Endothelial cell (in vitro differentiated cells): ENCODE results near the gene CCNY. TPM values are rescaled to one million over a fixed set of nuclear protein-coding genes. Genes with fewer than 3 reads are reported as not detected.

Experiments
- DNase-seq: peaks from one replicate; pipeline ENCODE4 v3.0.0; 2021; ENCODE audit warnings: low spot score
- H3K27ac Mint-ChIP-seq: one replicate; pipeline ENCODE4 v1.8.0; 2021; ENCODE audit warnings: mixed read lengths, inconsistent platforms; ENCODE audit not compliant: unreplicated experiment
- H3K27me3 Mint-ChIP-seq: one replicate; pipeline ENCODE4 v1.8.0; 2021; ENCODE audit warnings: mild to moderate bottlenecking, moderate library complexity, mixed read lengths, inconsistent platforms; ENCODE audit not compliant: unreplicated experiment
- H3K36me3 Mint-ChIP-seq: one replicate; pipeline ENCODE4 v1.8.0; 2021; ENCODE audit warnings: mild to moderate bottlenecking, low read depth, mixed read lengths, inconsistent platforms; ENCODE audit not compliant: unreplicated experiment
- H3K4me1 Mint-ChIP-seq: one replicate; pipeline ENCODE4 v1.8.0; 2021; ENCODE audit warnings: mild to moderate bottlenecking, mixed read lengths, inconsistent platforms; ENCODE audit not compliant: unreplicated experiment
- H3K4me3 Mint-ChIP-seq: one replicate; pipeline ENCODE4 v1.8.0; 2021; ENCODE audit warnings: mild to moderate bottlenecking, mixed read lengths, inconsistent platforms; ENCODE audit not compliant: unreplicated experiment
- H3K9me3 Mint-ChIP-seq: one replicate; pipeline ENCODE4 v1.8.0; 2021; ENCODE audit warnings: mixed read lengths, inconsistent platforms; ENCODE audit not compliant: unreplicated experiment
- CTCF ChIP-seq: fragments of 200-600 bp; sonication (generic); IDR thresholded peaks from one replicate; pipeline ENCODE4 v1.5.0; 2021; ENCODE audit warnings: antibody characterized with exemption; ENCODE audit not compliant: unreplicated experiment
- total RNA-seq: library from RNA; stranded (reverse); fragmentation: NEBNext Ultra II Directional; extraction: Animal tissue kit (Norgen Biotek cat#: 25700); gene quantifications from one replicate; pipeline ENCODE4 v1.2.1, GENCODE V29; 2021; ENCODE audit not compliant: unreplicated experiment

Gene CCNY
- total RNA-seq, 1 donor from 2014 or later, result 169 TPM

GRCh38 chr10:35448687-35449662 lies 112.7 kb downstream of the CCNY start:
- H3K4me1 Mint-ChIP-seq, result peaks cover 68% of the 10 kb centered on the region
- peaks cover 29% of the 10 kb centered on the region for H3K27me3 Mint-ChIP-seq
- no peak for DNase-seq
- H3K27ac Mint-ChIP-seq, result peak overlapping the region; percentile 84
- peaks cover 36% of the 10 kb centered on the region for H3K36me3 Mint-ChIP-seq
- H3K9me3 Mint-ChIP-seq, result peaks cover 11% of the 10 kb centered on the region
- TF ChIP-seq CTCF, result no peak
- peak overlapping the region; percentile 75 for H3K4me3 Mint-ChIP-seq

DNA sequence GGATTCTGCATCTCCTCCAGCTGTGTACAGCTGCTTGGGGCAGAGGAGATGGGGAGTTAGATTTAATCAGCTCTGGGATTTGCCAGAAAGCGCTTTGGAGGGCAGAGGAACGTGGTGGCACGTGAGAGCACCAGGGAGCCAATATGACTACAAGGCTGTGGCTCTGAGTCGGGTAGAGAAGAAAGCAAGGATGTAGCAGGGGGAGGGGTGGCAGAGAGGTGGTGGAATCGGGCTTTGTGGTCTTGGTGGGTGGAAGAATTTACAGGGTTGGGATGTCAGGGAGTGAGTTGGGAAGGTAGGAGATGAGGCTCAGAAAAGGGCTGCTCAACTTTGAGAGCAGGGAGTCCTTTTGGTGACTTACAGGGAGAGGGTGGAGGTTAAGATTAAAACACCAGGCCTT lies 113.6 kb downstream of the CCNY start:
- Mint-ChIP-seq H3K4me1 (peaks cover 72% of the 10 kb centered on the region), H3K4me3 (no peak overlapping the region), H3K27ac (peak overlapping the region; percentile 80), H3K27me3 (peaks cover 23% of the 10 kb centered on the region), H3K9me3 (peaks cover 6% of the 10 kb centered on the region), H3K36me3 (peaks cover 31% of the 10 kb centered on the region)
- DNase-seq, result no peak
- no peak for TF ChIP-seq CTCF

DNA sequence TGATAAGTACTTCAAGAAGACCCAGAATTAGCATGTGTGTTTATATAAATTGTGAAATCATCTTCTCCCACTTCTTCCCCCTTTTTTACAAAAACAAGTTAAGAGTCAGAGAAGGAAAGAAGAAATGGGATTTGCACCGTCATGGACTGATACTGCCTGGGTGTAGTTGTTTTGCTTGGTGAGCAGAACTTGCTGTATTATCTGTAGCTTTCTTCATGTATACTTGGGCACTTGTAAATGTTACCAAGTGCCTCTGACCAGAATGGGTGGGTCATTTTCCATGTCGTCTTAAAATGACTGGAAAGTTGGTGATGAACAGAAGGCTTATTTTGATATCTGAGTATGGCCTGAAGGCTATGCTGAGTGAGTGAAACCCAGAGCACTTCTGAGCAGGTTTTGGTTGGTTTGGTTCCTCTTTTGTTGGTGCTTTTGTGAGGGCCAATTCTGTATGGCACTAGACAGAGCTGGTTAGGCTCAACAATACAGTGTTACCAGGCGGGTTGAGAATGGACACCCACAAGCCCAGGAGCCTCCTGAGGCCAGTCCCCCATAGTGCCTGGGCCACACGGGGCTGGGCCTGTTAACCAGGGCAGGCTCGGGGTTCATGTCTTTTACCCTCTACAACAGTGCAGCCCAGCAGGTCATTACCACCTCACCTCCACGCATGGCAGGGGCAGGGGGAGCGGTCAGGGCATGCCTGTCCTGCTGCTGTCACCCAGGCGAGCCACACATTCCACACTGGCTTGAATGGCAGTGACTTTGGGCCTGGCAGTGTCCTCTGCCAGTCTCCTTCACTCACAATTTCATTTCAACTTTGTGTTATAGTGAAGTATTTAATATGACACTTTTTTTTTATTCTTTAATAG lies 115.1 kb downstream of the CCNY start:
- H3K27me3 Mint-ChIP-seq, result peaks cover 22% of the 10 kb centered on the region
- peaks cover 68% of the 10 kb centered on the region for H3K4me1 Mint-ChIP-seq
- DNase-seq, result no peak
- H3K27ac Mint-ChIP-seq, result no peak overlapping the region
- no peak for TF ChIP-seq CTCF
- no peak overlapping the region for H3K4me3 Mint-ChIP-seq
- peaks cover 17% of the 10 kb centered on the region for H3K36me3 Mint-ChIP-seq
- H3K9me3 Mint-ChIP-seq, result no peaks in the 10 kb centered on the region

DNA sequence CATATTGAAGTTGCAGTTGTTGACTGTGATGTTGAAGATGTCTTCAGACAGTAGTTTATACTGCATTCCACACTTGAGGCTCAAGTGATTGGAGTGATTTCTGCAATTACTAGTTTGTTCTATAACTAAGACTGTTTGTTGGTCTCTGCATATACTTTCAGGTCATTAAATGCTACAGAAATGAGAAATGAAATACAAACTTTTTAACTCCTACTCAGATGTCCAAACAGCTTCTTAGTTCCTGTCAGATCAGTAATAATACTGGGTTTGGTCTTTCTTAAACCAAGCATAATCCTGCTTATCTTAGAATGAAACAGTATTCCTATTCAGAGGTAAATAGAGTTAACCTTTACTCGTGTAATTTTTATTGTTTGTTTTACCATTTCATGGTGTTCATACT lies 115.9 kb downstream of the CCNY start:
- TF ChIP-seq CTCF, result no peak

More for the DNA sequence above, 115.9 kb downstream of the CCNY start:
- H3K4me3 Mint-ChIP-seq, result no peak overlapping the region
- peaks cover 14% of the 10 kb centered on the region for H3K36me3 Mint-ChIP-seq
- H3K9me3 Mint-ChIP-seq, result no peaks in the 10 kb centered on the region
- peaks cover 71% of the 10 kb centered on the region for H3K4me1 Mint-ChIP-seq
- H3K27ac Mint-ChIP-seq, result no peak overlapping the region
- peaks cover 22% of the 10 kb centered on the region for H3K27me3 Mint-ChIP-seq
- DNase-seq, result no peak
